Choroid plexus epithelial cell (primary cell): ENCODE results near the gene PRKAG3.

Experiments used
- DNase-seq: peaks from one replicate; pipeline ENCODE4 v3.0.0-alpha.2; 2010; ENCODE audit warnings: low read depth
- H3K4me3 ChIP-seq: 2 replicates; pipeline ENCODE4 v1.5.1; 2011; ENCODE audit warnings: low read depth, mild to moderate bottlenecking, control low read depth, low read length, moderate library complexity
- TF ChIP-seq, protein P1 (sequence below): conservative IDR thresholded peaks from 2 replicates; pipeline ENCODE4 v1.5.1; 2011; ENCODE audit warnings: low read depth, mild to moderate bottlenecking, control low read depth, inconsistent platforms, low read length, moderate library complexity

PRKAG3 gene

GRCh38 chr2:218861645-218862318, 30.2 kb upstream of the PRKAG3 start:
- H3K4me3 ChIP-seq, result no peak overlapping the region
- no peak for DNase-seq
- TF ChIP-seq, protein P1, sequence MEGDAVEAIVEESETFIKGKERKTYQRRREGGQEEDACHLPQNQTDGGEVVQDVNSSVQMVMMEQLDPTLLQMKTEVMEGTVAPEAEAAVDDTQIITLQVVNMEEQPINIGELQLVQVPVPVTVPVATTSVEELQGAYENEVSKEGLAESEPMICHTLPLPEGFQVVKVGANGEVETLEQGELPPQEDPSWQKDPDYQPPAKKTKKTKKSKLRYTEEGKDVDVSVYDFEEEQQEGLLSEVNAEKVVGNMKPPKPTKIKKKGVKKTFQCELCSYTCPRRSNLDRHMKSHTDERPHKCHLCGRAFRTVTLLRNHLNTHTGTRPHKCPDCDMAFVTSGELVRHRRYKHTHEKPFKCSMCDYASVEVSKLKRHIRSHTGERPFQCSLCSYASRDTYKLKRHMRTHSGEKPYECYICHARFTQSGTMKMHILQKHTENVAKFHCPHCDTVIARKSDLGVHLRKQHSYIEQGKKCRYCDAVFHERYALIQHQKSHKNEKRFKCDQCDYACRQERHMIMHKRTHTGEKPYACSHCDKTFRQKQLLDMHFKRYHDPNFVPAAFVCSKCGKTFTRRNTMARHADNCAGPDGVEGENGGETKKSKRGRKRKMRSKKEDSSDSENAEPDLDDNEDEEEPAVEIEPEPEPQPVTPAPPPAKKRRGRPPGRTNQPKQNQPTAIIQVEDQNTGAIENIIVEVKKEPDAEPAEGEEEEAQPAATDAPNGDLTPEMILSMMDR, result no peak

- peak; percentile 30 for DNase-seq
- TF ChIP-seq, protein P1, result no peak
- no peak overlapping the region for H3K4me3 ChIP-seq
These were observed 29.4 kb upstream of the PRKAG3 start for GRCh38 chr2:218860950-218861381.

- DNase-seq, result no peak
- H3K4me3 ChIP-seq, result no peak overlapping the region
- TF ChIP-seq, protein P1, result no peak
These were observed 28.6 kb upstream of the PRKAG3 start for GRCh38 chr2:218859988-218860831.

- no peak for DNase-seq
- TF ChIP-seq, protein P1, result no peak
- H3K4me3 ChIP-seq, result no peak within 1 kb of the TSS
These were observed 28.0 kb upstream of the PRKAG3 start, which contains the start of gene WNT6 for GRCh38 chr2:218859556-218859987. Gene WNT6 (plus strand): TSS chr2:218859805. CDS start chr2:218860038, 233 bp downstream.

- TF ChIP-seq, protein P1, result no peak
- no peak overlapping the region for H3K4me3 ChIP-seq
- no peak for DNase-seq
These were observed 27.3 kb upstream of the PRKAG3 start for GRCh38 chr2:218858671-218859555.

GRCh38 chr2:218858138-218858445, 26.5 kb upstream of the PRKAG3 start:
- TF ChIP-seq, protein P1, result no peak
- H3K4me3 ChIP-seq, result no peak overlapping the region
- DNase-seq, result no peak
